ENCODE data around the gene AIG1. TPM values are rescaled to one million over a fixed set of nuclear protein-coding genes. Genes with fewer than 3 reads are reported as not detected.

Gene AIG1
- total and polyA plus RNA-seq, 2 experiments from 2014 or later, result 92.8 to 102 TPM

DNA sequence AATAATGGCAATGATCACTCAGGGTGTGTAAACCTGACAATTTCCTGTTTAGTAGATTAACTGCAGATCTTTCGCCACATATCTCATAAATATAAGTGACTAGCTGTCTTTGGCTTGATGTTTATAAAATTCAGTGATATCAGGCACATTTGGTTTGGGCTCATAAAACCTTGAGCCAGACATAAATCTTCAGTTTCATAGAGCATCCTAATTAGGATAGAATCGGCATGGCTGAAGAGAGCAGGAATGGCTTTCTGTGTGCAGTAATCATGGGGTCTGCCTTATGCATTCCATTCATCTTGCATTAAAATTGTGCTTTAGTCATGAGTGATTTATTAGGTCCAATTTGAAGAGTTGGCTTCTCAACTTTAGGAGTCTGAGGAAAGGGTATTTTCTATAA, 27.2 kb downstream of the AIG1 start:
- peaks cover 5% of the 10 kb centered on the region for H3K79me2 ChIP-seq
- no peak overlapping the region for H3K27ac ChIP-seq
- no peak for DNase-seq (ENCODE audit: low spot score)
- H3K4me2 ChIP-seq, result no peak overlapping the region
- no peaks in the 10 kb centered on the region for H3K4me1 ChIP-seq (ENCODE audit: insufficient read depth)
- H3K4me3 ChIP-seq, result no peak overlapping the region
- no peak overlapping the region for H2AFZ ChIP-seq
- no peaks in the 10 kb centered on the region for H3K27me3 ChIP-seq
- no peaks in the 10 kb centered on the region for H3K9me2 ChIP-seq (replicated peaks; ENCODE audit: insufficient read depth)
- TF ChIP-seq EZH2 (IDR thresholded peaks at IDR 0.05; ENCODE audit: borderline replicate concordance) (no peak), EZH2phosphoT487 (IDR thresholded peaks at IDR 0.05; ENCODE audit: low read depth, severe bottlenecking, unreplicated experiment) (no peak)
- TF ChIP-seq, protein P1, sequence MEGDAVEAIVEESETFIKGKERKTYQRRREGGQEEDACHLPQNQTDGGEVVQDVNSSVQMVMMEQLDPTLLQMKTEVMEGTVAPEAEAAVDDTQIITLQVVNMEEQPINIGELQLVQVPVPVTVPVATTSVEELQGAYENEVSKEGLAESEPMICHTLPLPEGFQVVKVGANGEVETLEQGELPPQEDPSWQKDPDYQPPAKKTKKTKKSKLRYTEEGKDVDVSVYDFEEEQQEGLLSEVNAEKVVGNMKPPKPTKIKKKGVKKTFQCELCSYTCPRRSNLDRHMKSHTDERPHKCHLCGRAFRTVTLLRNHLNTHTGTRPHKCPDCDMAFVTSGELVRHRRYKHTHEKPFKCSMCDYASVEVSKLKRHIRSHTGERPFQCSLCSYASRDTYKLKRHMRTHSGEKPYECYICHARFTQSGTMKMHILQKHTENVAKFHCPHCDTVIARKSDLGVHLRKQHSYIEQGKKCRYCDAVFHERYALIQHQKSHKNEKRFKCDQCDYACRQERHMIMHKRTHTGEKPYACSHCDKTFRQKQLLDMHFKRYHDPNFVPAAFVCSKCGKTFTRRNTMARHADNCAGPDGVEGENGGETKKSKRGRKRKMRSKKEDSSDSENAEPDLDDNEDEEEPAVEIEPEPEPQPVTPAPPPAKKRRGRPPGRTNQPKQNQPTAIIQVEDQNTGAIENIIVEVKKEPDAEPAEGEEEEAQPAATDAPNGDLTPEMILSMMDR (IDR thresholded peaks at IDR 0.05; ENCODE audit: poor library complexity), result no peak
- no peaks in the 10 kb centered on the region for H3K36me3 ChIP-seq (replicated peaks; ENCODE audit: insufficient read depth, low read depth)
- no peaks in the 10 kb centered on the region for H4K20me1 ChIP-seq (ENCODE audit: insufficient read depth, poor library complexity, severe bottlenecking)
- no peaks in the 10 kb centered on the region for H3K9me3 ChIP-seq (ENCODE audit: low read depth)
- 65% methylated on average over 2 of the region's 2 CpGs for WGBS (ENCODE audit: low lambda C conversion rate, missing lambda C conversion rate)

DNA sequence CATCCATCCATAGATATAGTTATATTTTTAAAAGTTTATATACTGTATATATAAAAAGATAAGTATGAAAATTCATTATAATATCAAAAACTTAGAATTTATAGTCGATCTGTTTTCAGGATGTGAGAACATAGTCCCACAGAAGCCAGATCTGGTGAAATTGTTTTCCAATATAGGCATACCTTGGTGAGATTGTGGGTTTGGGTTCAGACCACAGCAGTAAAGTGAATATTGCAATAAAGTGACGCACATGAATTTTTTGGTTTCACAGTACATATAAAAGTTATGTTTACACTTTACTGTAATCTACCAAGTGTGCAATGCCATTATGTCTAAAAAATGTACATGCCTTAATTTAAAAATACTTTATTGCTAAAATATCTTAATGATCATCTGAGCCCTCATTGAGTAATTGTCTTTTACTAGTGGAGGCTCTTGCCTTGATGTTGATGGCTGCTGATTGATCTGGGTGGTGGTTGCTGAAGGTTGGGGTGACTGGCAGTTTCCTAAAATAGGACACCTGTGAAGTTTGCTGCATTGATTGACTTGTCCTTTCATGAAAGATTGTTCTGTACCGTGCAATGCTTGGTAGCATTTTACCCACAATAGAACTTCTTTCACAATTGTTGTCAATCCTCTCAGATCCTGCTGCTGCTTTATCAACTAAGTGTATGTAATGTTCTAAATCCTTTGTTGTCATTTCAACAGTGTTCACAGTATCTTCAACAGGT, 29.8 kb downstream of the AIG1 start:
- H3K4me3 ChIP-seq, result no peak overlapping the region
- no peaks in the 10 kb centered on the region for H3K9me2 ChIP-seq (replicated peaks; ENCODE audit: insufficient read depth)
- H3K4me2 ChIP-seq, result no peak overlapping the region
- H3K79me2 ChIP-seq, result peaks cover 5% of the 10 kb centered on the region
- H4K20me1 ChIP-seq (ENCODE audit: insufficient read depth, poor library complexity, severe bottlenecking), result no peaks in the 10 kb centered on the region
- H3K9me3 ChIP-seq (ENCODE audit: low read depth), result no peaks in the 10 kb centered on the region
- no peaks in the 10 kb centered on the region for H3K36me3 ChIP-seq (replicated peaks; ENCODE audit: insufficient read depth, low read depth)
- WGBS (ENCODE audit: low lambda C conversion rate, missing lambda C conversion rate), result 85% methylated on average over 3 of the region's 3 CpGs
- no peak overlapping the region for H3K27ac ChIP-seq
- H3K4me1 ChIP-seq (ENCODE audit: insufficient read depth), result no peaks in the 10 kb centered on the region
- no peak overlapping the region for H2AFZ ChIP-seq
- TF ChIP-seq, protein P1 (IDR thresholded peaks at IDR 0.05; ENCODE audit: poor library complexity), result no peak
- TF ChIP-seq EZH2 (IDR thresholded peaks at IDR 0.05; ENCODE audit: borderline replicate concordance), result no peak
- no peak for TF ChIP-seq EZH2phosphoT487 (IDR thresholded peaks at IDR 0.05; ENCODE audit: low read depth, severe bottlenecking, unreplicated experiment)
- no peaks in the 10 kb centered on the region for H3K27me3 ChIP-seq
- DNase-seq (ENCODE audit: low spot score), result no peak

DNA sequence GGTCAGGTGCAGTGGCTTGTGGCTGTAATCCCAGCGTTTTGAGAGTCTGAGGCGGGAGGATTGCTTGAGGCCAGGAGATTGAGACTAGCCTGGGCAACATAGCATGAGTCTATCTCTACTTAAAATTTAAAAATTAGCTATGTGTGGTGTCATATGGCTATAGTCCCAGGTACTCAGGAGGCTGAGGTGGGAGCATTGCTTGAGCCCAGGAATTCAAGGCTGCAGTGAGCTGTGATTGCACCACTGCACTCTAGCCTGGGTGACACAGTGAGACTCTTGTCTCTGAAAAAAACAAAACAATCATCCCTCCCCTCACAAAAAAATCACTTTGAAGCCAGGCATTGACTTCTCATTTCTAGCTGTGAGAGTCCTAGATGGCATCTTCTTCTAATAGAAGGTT, 32.1 kb downstream of the AIG1 start:
- peaks cover 5% of the 10 kb centered on the region for H3K79me2 ChIP-seq
- no peak overlapping the region for H3K4me2 ChIP-seq
- H3K9me2 ChIP-seq (replicated peaks; ENCODE audit: insufficient read depth), result no peaks in the 10 kb centered on the region
- TF ChIP-seq EZH2phosphoT487 (IDR thresholded peaks at IDR 0.05; ENCODE audit: low read depth, severe bottlenecking, unreplicated experiment), result no peak
- TF ChIP-seq, protein P1 (IDR thresholded peaks at IDR 0.05; ENCODE audit: poor library complexity), result no peak
- no peak for TF ChIP-seq EZH2 (IDR thresholded peaks at IDR 0.05; ENCODE audit: borderline replicate concordance)
- H2AFZ ChIP-seq, result no peak overlapping the region
- H3K4me3 ChIP-seq, result no peak overlapping the region
- H3K36me3 ChIP-seq (replicated peaks; ENCODE audit: insufficient read depth, low read depth), result no peaks in the 10 kb centered on the region
- no peak for DNase-seq (ENCODE audit: low spot score)
- H3K4me1 ChIP-seq (ENCODE audit: insufficient read depth), result no peaks in the 10 kb centered on the region
- no peak overlapping the region for H3K27ac ChIP-seq
- H4K20me1 ChIP-seq (ENCODE audit: insufficient read depth, poor library complexity, severe bottlenecking), result no peaks in the 10 kb centered on the region
- H3K9me3 ChIP-seq (ENCODE audit: low read depth), result no peaks in the 10 kb centered on the region
- WGBS (ENCODE audit: low lambda C conversion rate, missing lambda C conversion rate), result 92% methylated on average over 2 of the region's 2 CpGs
- H3K27me3 ChIP-seq, result no peaks in the 10 kb centered on the region

Measured in hepatocyte (in vitro differentiated cells).